Endothelial cell of umbilical vein (primary cell): ENCODE measurements around the gene NME2. TPM values are rescaled to one million over a fixed set of nuclear protein-coding genes. Genes with fewer than 3 reads are reported as not detected.

Source experiments
- BruUV-seq: library from RNA; stranded (reverse); fragments of 400-500 nt; replicated peaks from 2 replicates; lab custom pipeline; 2021; lab: Mats Ljungman, UMichigan
- CTCF ChIA-PET: fragments of 300-600, 350-600 bp; sonication (Branson Sonifier 250); formaldehyde crosslinking; loops from one replicate; lab custom pipeline; 2021; ENCODE audit warnings: antibody characterized with exemption, inconsistent platforms; lab: Charles Lee
- POLR2A ChIA-PET: fragments of 300-600, 350-600 bp; sonication (Branson Sonifier 250); formaldehyde crosslinking; loops from one replicate; lab custom pipeline; 2021; ENCODE audit warnings: antibody characterized with exemption, inconsistent platforms; lab: Charles Lee
- DNase-seq: peaks from one replicate; pipeline ENCODE4 v3.0.0-alpha.2; 2011; ENCODE audit warnings: low read depth, low spot score
- FAIRE-seq: peaks from 2 replicates; lab custom pipeline; 2011; peaks lifted over from hg19 to GRCh38; lab: Jason Lieb, UNC
- H2AFZ ChIP-seq: 2 replicates; pipeline ENCODE4 v1.6.0; 2012; ENCODE audit warnings: low read depth, low read length, control low read depth, inconsistent platforms
- H3K27ac ChIP-seq: 2 replicates; pipeline ENCODE4 v1.5.1; 2011; ENCODE audit warnings: low read depth, mild to moderate bottlenecking, control low read depth, low read length, moderate library complexity; ENCODE audit not compliant: insufficient read depth
- H3K27me3 ChIP-seq, 2 experiments: 2 replicates each; pipeline versions ENCODE4 v1.6.0 to v1.6.1; 2011; ENCODE audit warnings: low read length in 2 of 2, mixed read lengths in 1 of 2; ENCODE audit not compliant: control insufficient read depth in 2 of 2, insufficient read depth in 2 of 2
- H3K36me3 ChIP-seq, 2 experiments: 2 replicates in 1 of 2; 3 replicates in 1 of 2; pipeline ENCODE4 v1.5.1; 2011; ENCODE audit warnings: low read length in 2 of 2, mild to moderate bottlenecking in 1 of 2, moderate library complexity in 1 of 2; ENCODE audit not compliant: control insufficient read depth in 2 of 2, insufficient read depth in 2 of 2; ENCODE audit errors: extremely low read depth in 1 of 2
- H3K4me1 ChIP-seq: 3 replicates; pipeline ENCODE4 v1.5.1; 2011; ENCODE audit warnings: mild to moderate bottlenecking, low read length; ENCODE audit not compliant: control insufficient read depth, insufficient read depth; ENCODE audit errors: extremely low read depth
- H3K4me2 ChIP-seq: 2 replicates; pipeline ENCODE4 v1.6.1; 2011; ENCODE audit warnings: low read length, control low read depth, mixed read lengths; ENCODE audit not compliant: insufficient read depth
- H3K4me3 ChIP-seq, 3 experiments: fragments of 200-600 bp in 1 of 3; sonication (generic), shearing (Covaris generic) in 1 of 3; replicated peaks in 1 of 3; 2 replicates each; pipeline ENCODE4 v1.5.1; 2011 to 2016; ENCODE audit warnings: control low read depth in 3 of 3, low read length in 3 of 3, mild to moderate bottlenecking in 2 of 3, inconsistent platforms in 1 of 3, low read depth in 1 of 3, moderate library complexity in 1 of 3; ENCODE audit not compliant: insufficient read depth in 1 of 3
- H3K79me2 ChIP-seq: 2 replicates; pipeline ENCODE4 v1.6.0; 2012; ENCODE audit warnings: low read length, inconsistent platforms; ENCODE audit not compliant: control insufficient read depth, insufficient read depth
- H3K9ac ChIP-seq: replicated peaks from 2 replicates; pipeline ENCODE3; 2011; ENCODE audit warnings: low read length, control low read depth; ENCODE audit not compliant: insufficient read depth; ENCODE audit errors: extremely low read depth
- H3K9me1 ChIP-seq: replicated peaks from 3 replicates; pipeline ENCODE4 v1.6.0; 2011; ENCODE audit warnings: mild to moderate bottlenecking, low read length; ENCODE audit not compliant: control insufficient read depth, insufficient read depth; ENCODE audit errors: extremely low read depth
- H3K9me3 ChIP-seq: replicated peaks from 2 replicates; pipeline ENCODE4 v1.5.1; 2012; ENCODE audit warnings: low read length, inconsistent platforms; ENCODE audit not compliant: control insufficient read depth, insufficient read depth
- H4K20me1 ChIP-seq: replicated peaks from 2 replicates; pipeline ENCODE3; 2011; ENCODE audit warnings: mild to moderate bottlenecking, low read length; ENCODE audit not compliant: control insufficient read depth, insufficient read depth; ENCODE audit errors: extremely low read depth
- EZH2 ChIP-seq: IDR thresholded peaks from 2 replicates; pipeline ENCODE4 v1.6.1; 2012; ENCODE audit warnings: borderline replicate concordance, low read depth, mild to moderate bottlenecking, moderate library complexity, low read length, inconsistent platforms; ENCODE audit not compliant: severe bottlenecking
- FOS ChIP-seq: IDR thresholded peaks from 2 replicates; pipeline ENCODE4 v1.6.1; 2011; ENCODE audit warnings: mild to moderate bottlenecking, low read length, moderate library complexity, borderline replicate concordance; ENCODE audit not compliant: insufficient read depth
- GATA2 ChIP-seq: IDR thresholded peaks from 2 replicates; pipeline ENCODE4 v1.7.0; 2011; ENCODE audit warnings: low read depth, mild to moderate bottlenecking, moderate library complexity, mixed read lengths, low read length; ENCODE audit not compliant: insufficient read length, insufficient read depth
- JUN ChIP-seq: IDR thresholded peaks from 2 replicates; pipeline ENCODE4 v1.6.1; 2011; ENCODE audit warnings: borderline replicate concordance, low read depth; ENCODE audit not compliant: insufficient read length, insufficient read depth
- MYC ChIP-seq: IDR thresholded peaks from one replicate; pipeline ENCODE4 v1.6.1; 2011; ENCODE audit warnings: mild to moderate bottlenecking, low read depth, low read length
- POLR2A ChIP-seq: IDR thresholded peaks from 2 replicates; pipeline ENCODE4 v1.6.1; 2012; ENCODE audit warnings: low read depth, mild to moderate bottlenecking, control low read depth, low read length
- POLR2AphosphoS5 ChIP-seq: IDR thresholded peaks from 2 replicates; pipeline ENCODE4 v1.6.1; 2012; ENCODE audit warnings: low read depth, mild to moderate bottlenecking, control low read depth, low read length, moderate library complexity; ENCODE audit not compliant: insufficient read depth
- dilution Hi-C: fragments of 300-500 bp; cut with MboI; formaldehyde crosslinking; loops from one replicate; pipeline ENCODE4 v1.15.0; 2019; ENCODE audit warnings: low sequenced_read_pairs; ENCODE audit not compliant: extremely low pct_ligation_motif_present
- intact Hi-C: fragments of 100-400 bp; cut with micrococcal nuclease; formaldehyde crosslinking; loops from one replicate; pipeline ENCODE4 v1.10.0; 2022
- polyA plus RNA-seq, 4 experiments: library from polyadenylated mRNA; depleted of rRNA in 3 of 4; stranded (reverse) in 3 of 4; unstranded in 1 of 4; fragments of >200 nt; gene quantifications; 2 replicates each; pipeline versions ENCODE4 v1.2.1 to v1.2.3, GENCODE V29; 2011 to 2012; ENCODE audit warnings: missing spikeins in 1 of 4
- total RNA-seq: library from RNA; stranded (reverse); gene quantifications from 2 replicates; pipeline ENCODE4 v1.2.3, GENCODE V29; 2021
- TF ChIP-seq, protein P1 (sequence below): IDR thresholded peaks from 2 replicates; pipeline ENCODE4 v1.6.1; 2011; ENCODE audit not compliant: insufficient read depth, insufficient read length
- TF ChIP-seq, protein P2 (sequence below), 2 donors: IDR thresholded peaks; 1 replicate in 1 of 2; 2 replicates in 1 of 2; pipeline ENCODE4 v1.5.1; 2011; ENCODE audit warnings: low read length in 2 of 2, mild to moderate bottlenecking in 2 of 2, moderate library complexity in 2 of 2, control low read depth in 1 of 2, inconsistent platforms in 1 of 2, low read depth in 1 of 2; ENCODE audit not compliant: insufficient read depth in 1 of 2; ENCODE audit errors: extremely low read depth in 1 of 2

The NME2 gene
- total and polyA plus RNA-seq, 2 donors (not counting 3 experiments of a cell fraction or from before 2014, with no cell fraction given): 555 to 833 TPM

DNA sequence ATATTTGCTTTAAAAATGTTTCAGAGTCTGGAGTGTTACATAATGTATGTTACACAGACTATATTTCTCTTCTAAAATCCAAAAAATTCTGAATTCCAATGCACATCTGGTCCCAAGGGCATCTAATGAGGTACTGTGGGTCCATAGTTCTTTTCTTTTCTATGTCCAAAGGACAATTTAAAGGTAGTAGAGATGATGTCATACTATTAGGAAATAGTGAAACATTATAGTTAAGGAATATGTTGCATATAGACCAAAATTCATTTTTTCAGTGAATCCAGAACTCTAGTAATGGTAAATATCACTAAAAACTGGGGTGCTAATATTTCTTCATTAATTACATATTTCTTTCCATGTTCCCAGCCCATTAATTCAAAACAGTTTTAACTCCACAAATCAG is 23.0 kb downstream of the NME2 start:
- Histone ChIP-seq H2AFZ (no peak overlapping the region), H3K27me3 (no peaks in the 10 kb centered on the region), H3K4me2 (no peak overlapping the region), H3K36me3 (peaks cover 5 to 13% of the 10 kb centered on the region in 2 experiments), H3K4me3 (no peak overlapping the region), H4K20me1 (no peaks in the 10 kb centered on the region), H3K27ac (no peak overlapping the region), H3K9me3 (no peaks in the 10 kb centered on the region), H3K79me2 (no peaks in the 10 kb centered on the region), H3K9ac (no peak overlapping the region), H3K9me1 (no peaks in the 10 kb centered on the region), H3K4me1 (peaks cover 7% of the 10 kb centered on the region)
- dilution Hi-C loops: no loop called here
- FAIRE-seq (no peak), DNase-seq (no peak)
- ChIA-PET POLR2A (no interaction called here), CTCF (no interaction called here)
- no TSS peak for BruUV-seq
- TF ChIP-seq JUN (no peak), POLR2AphosphoS5 (no peak), POLR2A (no peak), GATA2 (no peak), MYC (no peak)
- TF ChIP-seq, protein P1, sequence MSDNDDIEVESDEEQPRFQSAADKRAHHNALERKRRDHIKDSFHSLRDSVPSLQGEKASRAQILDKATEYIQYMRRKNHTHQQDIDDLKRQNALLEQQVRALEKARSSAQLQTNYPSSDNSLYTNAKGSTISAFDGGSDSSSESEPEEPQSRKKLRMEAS: no peak
- intact Hi-C loops: no loop called here

DNA sequence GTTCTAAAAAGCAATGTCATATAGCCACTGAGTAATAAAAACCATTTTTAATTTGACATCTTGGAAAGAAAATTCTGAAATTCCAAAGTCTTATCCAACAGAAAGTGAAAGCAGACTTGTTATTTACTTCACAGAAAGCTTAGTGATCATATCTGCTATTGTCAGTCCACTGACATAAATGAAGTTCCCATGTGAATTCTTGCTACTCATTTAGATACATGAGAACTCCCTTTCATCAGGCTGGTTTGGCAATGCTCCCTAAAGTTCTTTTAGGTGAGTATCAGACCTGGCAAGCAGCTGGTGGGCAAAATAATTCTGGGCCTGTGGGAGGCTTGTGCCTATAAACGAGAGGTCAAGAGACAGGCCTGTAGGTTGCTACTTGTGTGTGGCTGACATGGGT is 23.4 kb downstream of the NME2 start:
- no peak overlapping the region for H3K4me2 ChIP-seq
- no peaks in the 10 kb centered on the region for H3K9me3 ChIP-seq
- H3K9ac ChIP-seq: no peak overlapping the region
- peaks cover 2% of the 10 kb centered on the region for H3K4me1 ChIP-seq
- no peak overlapping the region for H3K4me3 ChIP-seq
- dilution Hi-C loops (no loop called here), intact Hi-C loops (no loop called here)
- H2AFZ ChIP-seq: no peak overlapping the region
- H3K27me3 ChIP-seq: no peaks in the 10 kb centered on the region
- BruUV-seq: no TSS peak
- ChIA-PET CTCF (no interaction called here), POLR2A (no interaction called here)
- H3K9me1 ChIP-seq: no peaks in the 10 kb centered on the region
- DNase-seq: no peak
- H3K79me2 ChIP-seq: no peaks in the 10 kb centered on the region
- TF ChIP-seq FOS (no peak), JUN (no peak), POLR2A (no peak), EZH2 (no peak), POLR2AphosphoS5 (no peak), MYC (no peak), GATA2 (no peak)
- TF ChIP-seq, protein P2, sequence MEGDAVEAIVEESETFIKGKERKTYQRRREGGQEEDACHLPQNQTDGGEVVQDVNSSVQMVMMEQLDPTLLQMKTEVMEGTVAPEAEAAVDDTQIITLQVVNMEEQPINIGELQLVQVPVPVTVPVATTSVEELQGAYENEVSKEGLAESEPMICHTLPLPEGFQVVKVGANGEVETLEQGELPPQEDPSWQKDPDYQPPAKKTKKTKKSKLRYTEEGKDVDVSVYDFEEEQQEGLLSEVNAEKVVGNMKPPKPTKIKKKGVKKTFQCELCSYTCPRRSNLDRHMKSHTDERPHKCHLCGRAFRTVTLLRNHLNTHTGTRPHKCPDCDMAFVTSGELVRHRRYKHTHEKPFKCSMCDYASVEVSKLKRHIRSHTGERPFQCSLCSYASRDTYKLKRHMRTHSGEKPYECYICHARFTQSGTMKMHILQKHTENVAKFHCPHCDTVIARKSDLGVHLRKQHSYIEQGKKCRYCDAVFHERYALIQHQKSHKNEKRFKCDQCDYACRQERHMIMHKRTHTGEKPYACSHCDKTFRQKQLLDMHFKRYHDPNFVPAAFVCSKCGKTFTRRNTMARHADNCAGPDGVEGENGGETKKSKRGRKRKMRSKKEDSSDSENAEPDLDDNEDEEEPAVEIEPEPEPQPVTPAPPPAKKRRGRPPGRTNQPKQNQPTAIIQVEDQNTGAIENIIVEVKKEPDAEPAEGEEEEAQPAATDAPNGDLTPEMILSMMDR (IDR thresholded peaks at IDR 0.05; ENCODE audit: extremely low read depth in 1 of 2, insufficient read depth in 1 of 2, low read depth in 1 of 2, low read length in 2 of 2): no peak
- TF ChIP-seq, protein P1: no peak
- no peaks in the 10 kb centered on the region for H4K20me1 ChIP-seq
- no peak for FAIRE-seq
- peaks cover 8 to 13% of the 10 kb centered on the region in 2 experiments for H3K36me3 ChIP-seq
- no peak overlapping the region for H3K27ac ChIP-seq
